Hepatic stellate cell (primary cell): ENCODE measurements around the gene LRRC8D.
"Not testable (repeated sequence)": the region's sequence is repeated elsewhere in the genome, so short reads cannot be mapped to it uniquely, and the experiment has no call there.

Experiments
- DNase-seq: peaks from one replicate; pipeline ENCODE4 v3.0.0; 2011; ENCODE audit warnings: low spot score

Gene LRRC8D

GRCh38 chr1:89913353-89914095 lies 92.7 kb downstream of the LRRC8D start:
- DNase-seq: no peak

GRCh38 chr1:89917353-89917752 lies 96.5 kb downstream of the LRRC8D start:
- no peak for DNase-seq

GRCh38 chr1:89918127-89918793 lies 97.4 kb downstream of the LRRC8D start:
- DNase-seq: no peak

GRCh38 chr1:89918794-89919155 lies 97.9 kb downstream of the LRRC8D start:
- DNase-seq: no peak

- DNase-seq: no peak
Observed at GRCh38 chr1:89919174-89919573, 98.3 kb downstream of the LRRC8D start.

GRCh38 chr1:89922911-89923310 lies 102.1 kb downstream of the LRRC8D start:
- no peak for DNase-seq

- no peak for DNase-seq
Observed at GRCh38 chr1:89923517-89923916, 102.7 kb downstream of the LRRC8D start.

- DNase-seq: not testable (repeated sequence)
Observed at GRCh38 chr1:89924075-89924474, 103.2 kb downstream of the LRRC8D start.

GRCh38 chr1:89927049-89927448 lies 106.2 kb downstream of the LRRC8D start:
- no peak for DNase-seq

- DNase-seq: no peak
Observed at GRCh38 chr1:89927478-89927877, 106.6 kb downstream of the LRRC8D start.

GRCh38 chr1:89928506-89928905 lies 107.7 kb downstream of the LRRC8D start:
- DNase-seq: no peak

- no peak for DNase-seq
Observed at GRCh38 chr1:89929467-89930063, 108.7 kb downstream of the LRRC8D start.

GRCh38 chr1:89930579-89930978 lies 109.7 kb downstream of the LRRC8D start:
- no peak for DNase-seq

GRCh38 chr1:89931964-89932363 lies 111.1 kb downstream of the LRRC8D start:
- DNase-seq: no peak

GRCh38 chr1:89932598-89933364 lies 111.9 kb downstream of the LRRC8D start:
- DNase-seq: no peak

- DNase-seq: no peak
Observed at GRCh38 chr1:89934461-89934860, 113.6 kb downstream of the LRRC8D start.

GRCh38 chr1:89935235-89935634 lies 114.4 kb downstream of the LRRC8D start:
- no peak for DNase-seq

- no peak for DNase-seq
Observed at GRCh38 chr1:89936694-89937093, 115.9 kb downstream of the LRRC8D start.

GRCh38 chr1:89938171-89939055 lies 117.6 kb downstream of the LRRC8D start:
- DNase-seq: no peak

- no peak for DNase-seq
Observed at GRCh38 chr1:89939059-89939570, 118.3 kb downstream of the LRRC8D start.

GRCh38 chr1:89939693-89940438 lies 119.0 kb downstream of the LRRC8D start:
- no peak for DNase-seq
